ENCODE measurements around the gene SLC12A7.

GRCh38 chr5:1052076-1052475 lies 59.8 kb downstream of the SLC12A7 start:
- TF ChIP-seq CTCF (conservative IDR thresholded peaks at IDR 0.05; ENCODE audit: low read length), result no peak
- no peak for TF ChIP-seq EZH2phosphoT487 (IDR thresholded peaks at IDR 0.05; ENCODE audit: borderline replicate concordance, low read depth, low read length)
